RPMI7951 (cell line): ENCODE data around the gene GRIA4. TPM values are rescaled to one million over a fixed set of nuclear protein-coding genes. Genes with fewer than 3 reads are reported as not detected.
A peak's percentile ranks its signal among the peaks of the same experiment; 100 is the strongest.

ENCODE experiments used
- DNase-seq: peaks from one replicate; pipeline ENCODE4 v3.0.0-alpha.2; 2012; ENCODE audit warnings: low read depth
- total RNA-seq: library from RNA; depleted of rRNA; stranded (reverse); fragments of >200 nt; shearing (Covaris generic); gene quantifications from 2 replicates; pipeline ENCODE4 v1.2.3, GENCODE V29; 2014

Gene GRIA4
- total RNA-seq, 1 experiment from 2014 or later = not detected

DNA sequence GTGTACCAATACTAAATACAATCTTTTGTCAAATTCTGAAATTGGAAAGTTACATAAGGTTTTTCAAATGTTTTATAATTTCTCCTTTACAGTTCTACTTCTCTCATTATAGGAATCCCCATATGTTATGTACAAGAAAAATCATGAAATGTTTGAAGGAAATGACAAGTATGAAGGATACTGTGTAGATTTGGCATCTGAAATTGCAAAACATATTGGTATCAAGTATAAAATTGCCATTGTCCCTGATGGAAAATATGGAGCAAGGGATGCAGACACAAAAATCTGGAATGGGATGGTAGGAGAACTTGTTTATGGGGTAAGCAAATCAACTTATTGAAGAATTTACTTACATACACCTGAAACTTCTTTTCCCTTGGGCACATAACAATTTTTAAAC is 308.7 kb downstream of the GRIA4 start:
- DNase-seq = no peak

DNA sequence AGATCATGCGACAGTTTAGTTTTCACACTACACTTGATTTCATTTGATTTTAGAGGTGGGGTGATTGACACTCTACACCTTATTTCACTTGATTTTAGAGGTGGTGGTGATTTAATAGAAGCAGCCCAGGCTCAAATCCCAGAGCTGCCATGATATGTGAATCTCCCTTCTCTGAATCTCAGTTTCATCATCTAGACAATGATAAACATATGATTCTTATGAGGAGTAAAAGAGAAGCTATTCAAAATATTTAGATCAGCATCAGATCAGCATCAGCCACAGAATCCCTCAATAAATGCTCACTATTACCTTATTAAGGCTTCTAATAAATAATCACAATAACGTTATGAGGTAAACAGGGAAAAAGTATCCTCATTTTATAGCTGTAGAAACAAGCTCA is 313.4 kb downstream of the GRIA4 start:
- DNase-seq = no peak

DNA sequence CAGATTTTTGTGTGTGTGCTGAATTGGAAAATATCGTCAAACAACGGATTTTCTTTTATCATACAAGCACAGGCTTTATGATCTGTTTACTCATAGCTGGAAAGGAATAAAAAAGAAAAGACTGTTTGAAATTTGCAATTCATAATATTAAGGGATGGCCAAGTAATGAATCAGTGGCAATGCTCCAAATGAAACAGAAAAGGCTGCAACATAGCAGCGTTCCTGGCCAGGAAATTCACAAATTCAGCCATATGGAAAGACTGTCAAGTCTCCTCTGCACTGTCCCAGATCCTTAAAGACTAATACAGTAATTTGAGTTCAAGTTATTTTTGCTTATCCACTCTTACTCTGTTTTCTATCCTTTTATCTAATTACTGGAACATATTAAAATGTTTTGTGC is 313.9 kb downstream of the GRIA4 start:
- DNase-seq = peak; percentile 8

DNA sequence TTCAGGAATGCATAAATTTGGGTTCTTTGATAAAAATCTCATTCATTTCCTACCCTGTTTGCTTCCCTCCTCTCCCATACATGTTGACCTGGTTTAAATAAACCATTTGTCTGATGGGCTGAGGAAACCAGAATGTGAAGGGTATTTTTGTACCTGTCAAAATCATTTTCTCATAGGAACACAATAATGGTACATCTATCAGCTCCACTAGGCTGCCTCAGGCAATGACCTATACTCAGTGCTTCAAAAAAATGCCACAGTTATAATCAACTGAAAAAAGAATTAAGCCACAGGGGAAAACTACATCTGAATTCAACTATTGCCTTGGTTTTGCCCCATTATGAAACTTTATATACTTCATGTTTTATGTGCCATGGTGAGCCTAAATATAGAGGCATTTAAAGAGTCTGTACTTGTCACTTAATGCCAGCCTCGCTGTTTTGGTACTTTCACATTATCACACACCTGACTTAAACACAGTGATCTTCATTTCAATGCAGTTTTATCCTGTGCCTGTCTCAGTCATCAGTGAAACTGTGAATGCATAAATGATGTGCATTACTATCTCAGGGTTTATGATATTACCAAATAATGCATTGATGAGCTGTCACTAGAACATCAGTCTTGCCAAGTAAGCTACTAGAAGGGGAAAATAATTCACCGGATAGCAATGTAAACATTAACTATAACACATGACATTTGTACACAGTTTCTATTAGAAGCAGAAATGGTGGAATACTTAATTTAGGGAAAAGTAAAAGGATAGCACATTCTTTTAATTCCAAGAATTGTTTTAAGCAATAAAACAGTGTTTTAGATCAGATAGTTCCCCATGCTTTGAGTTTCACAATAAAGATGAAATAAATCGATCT is 319.4 kb downstream of the GRIA4 start:
- DNase-seq = no peak

DNA sequence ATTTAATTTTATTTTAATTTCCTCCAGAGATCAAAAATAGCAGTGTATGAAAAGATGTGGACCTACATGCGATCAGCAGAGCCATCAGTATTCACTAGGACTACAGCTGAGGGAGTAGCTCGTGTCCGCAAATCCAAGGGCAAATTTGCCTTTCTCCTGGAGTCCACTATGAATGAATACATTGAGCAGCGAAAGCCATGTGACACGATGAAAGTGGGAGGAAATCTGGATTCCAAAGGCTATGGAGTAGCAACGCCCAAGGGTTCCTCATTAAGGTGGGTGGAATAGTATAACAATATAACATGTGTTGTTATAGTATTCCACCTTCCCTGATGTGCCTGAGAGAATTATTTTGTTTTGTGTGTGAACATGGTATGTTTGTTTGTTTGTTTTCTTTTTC is 323.8 kb downstream of the GRIA4 start:
- no peak for DNase-seq

DNA sequence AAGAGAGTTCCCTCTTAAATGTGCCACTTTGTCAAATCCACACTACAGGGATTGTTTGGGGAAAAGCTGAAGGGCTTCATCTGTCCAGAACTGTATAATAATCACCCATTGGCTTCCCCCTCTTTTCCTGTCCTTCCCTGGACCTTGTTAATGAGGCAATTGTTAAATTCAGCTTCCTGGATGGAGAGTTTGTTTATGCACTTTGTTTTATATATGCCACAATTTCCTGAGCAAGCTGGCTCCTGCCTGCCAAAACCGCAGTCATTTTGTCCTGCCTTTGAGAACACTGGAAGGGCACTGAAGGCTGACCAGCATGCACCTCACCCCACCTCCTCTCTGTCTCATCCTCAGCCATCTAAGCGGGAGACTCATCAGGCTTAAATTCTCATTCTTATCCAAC is 325.9 kb downstream of the GRIA4 start:
- peak; percentile 53 for DNase-seq

DNA sequence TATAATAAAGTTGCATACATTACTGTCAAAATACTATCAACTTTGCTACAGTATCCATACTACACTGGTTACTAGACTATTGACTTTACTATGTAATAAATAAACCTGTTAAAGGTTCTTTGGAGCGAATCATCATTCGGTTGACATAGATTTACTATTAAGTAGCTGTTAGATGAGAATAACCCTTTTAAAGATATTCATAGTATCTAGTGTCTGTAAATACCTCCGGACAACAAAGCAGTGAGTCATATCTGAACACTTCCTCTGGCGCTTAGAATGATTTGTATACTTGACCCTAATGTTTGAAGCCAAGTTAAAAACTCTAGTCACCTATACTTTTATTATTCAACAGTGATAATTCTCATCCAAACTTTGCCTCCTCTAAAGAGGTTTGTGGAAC is 327.5 kb downstream of the GRIA4 start:
- DNase-seq = peak; percentile 9

DNA sequence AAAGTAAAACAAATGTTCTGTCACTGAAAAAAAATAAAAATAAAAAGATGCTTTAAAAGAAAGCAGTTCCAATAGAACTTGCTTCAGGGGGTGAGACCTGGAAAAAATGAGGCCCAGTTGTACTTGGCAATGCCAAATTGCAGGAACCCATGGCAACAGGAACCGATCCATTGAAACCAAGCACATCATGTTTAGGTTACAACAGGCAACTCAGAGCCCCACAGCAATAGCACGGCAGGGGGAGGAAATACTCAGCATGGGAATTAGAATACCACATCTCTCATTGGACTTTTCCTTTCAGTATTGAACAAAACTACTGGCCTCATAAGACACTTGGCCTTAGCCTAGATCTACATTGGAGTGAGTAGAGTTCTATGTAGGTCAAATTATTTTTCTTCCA is 327.9 kb downstream of the GRIA4 start:
- DNase-seq = peak; percentile 22

DNA sequence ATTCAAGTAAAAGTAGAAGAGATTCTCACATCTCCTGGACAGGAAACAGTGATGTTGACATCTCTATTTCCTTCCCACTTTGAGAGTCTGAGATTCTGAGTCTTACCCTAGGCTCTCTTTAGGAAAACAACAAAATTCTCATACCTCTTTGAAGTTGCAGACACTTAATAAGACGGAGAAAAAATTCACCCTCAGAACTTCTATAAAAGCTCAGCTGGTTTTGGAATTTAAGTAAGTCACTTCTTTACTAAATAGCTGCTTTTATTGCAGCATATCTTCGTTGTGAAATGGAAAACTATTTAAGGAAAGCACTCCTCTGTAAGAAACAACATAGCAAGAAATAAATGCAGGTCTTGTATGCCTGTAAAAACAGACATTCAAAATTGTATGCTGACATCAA is 333.0 kb downstream of the GRIA4 start:
- peak; percentile 3 for DNase-seq

DNA sequence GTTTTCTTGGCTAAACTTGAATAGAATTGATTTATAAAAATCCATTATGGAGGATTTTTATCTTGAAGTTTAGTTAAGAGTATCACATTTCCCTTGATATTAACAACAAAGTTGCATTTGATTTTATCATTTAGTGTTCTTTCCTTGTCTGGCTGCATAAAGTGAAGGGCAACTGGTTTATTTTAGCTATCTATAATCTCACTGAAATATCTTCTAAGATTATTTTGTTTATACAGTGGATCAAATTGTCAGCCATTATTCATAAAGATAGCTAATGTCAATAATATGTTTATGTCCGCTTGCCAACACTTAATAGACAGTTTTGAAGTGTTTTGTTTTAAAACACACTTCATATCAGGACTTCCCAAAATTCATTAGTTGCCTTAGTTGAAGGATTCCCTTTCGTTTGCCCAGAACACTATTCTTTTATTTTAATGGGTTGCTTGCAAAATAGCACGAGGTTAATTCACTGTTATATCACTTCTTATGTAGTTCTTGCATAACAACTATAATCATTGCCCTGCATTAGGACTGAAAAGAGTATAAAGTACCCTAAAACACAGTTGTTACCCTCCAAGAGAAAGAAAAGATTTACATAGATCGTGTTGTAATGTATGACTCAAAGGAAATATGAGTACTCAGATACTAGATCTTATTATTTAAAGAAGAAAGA is 339.2 kb downstream of the GRIA4 start:
- no peak for DNase-seq

DNA sequence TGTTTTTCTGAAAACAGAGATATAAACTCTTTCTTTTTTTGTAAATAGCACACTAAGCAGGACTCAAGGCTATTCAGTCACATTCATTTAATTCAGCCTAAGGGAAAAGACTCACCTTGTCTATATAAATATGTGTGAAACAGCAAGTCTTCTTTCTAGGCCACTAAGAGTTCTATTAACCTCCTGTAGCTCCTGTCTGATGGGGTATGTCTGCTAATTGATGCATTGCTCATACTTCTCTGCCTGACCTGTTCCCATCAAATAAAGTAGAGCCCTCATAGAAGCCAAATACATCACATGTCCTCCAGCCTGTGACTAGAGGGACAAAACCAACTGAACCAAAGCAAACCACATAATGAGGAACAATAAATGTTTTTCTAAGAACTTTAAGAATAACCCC is 344.0 kb downstream of the GRIA4 start:
- DNase-seq = no peak

DNA sequence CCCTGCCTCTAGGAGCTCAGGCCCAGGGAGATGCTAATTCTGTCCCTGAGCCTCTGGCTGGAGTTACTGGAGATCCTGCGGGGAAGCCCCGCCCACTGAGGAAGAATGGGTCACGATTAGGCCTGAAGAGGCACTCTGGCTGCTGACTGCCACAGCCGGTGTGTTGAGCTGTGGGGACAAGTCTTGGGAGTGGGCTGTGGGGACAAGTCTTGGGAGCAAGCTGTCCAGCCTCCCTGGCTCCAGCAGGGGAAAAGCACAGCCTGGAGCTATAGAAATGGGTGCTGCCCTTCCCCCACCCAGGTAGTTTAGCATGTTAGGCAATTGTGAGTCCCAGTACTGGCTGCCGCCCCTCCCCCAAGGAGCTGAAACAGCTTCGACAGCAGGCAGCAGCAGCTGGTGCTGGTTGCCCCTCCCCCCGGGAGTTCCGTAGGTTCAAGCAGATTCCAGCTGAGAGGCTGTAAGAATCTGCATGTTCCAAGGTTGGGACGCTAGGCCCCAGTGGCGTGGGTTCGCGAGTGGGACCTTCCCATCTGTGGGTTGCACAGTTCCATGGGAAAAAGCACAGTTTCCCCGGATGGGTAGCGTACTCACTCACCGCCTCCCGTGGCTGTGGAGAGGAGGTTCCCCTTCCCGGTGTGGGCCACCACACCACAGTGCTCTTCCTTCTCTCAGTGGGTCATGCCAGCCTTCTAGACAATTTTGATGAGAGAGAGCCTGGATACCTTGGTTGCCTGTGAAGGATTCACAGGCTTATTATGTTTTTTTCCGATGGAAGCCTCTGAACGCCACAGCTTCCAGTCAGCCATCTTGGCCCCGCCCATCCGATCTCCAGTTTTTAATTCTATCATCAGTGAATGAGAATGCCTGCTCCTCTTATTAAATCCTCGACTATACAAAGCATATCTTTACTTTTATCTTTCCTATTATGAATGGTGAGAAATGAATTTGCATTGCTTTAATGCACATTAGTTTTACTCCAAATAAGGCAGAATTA is 350.7 kb downstream of the GRIA4 start:
- no peak for DNase-seq

DNA sequence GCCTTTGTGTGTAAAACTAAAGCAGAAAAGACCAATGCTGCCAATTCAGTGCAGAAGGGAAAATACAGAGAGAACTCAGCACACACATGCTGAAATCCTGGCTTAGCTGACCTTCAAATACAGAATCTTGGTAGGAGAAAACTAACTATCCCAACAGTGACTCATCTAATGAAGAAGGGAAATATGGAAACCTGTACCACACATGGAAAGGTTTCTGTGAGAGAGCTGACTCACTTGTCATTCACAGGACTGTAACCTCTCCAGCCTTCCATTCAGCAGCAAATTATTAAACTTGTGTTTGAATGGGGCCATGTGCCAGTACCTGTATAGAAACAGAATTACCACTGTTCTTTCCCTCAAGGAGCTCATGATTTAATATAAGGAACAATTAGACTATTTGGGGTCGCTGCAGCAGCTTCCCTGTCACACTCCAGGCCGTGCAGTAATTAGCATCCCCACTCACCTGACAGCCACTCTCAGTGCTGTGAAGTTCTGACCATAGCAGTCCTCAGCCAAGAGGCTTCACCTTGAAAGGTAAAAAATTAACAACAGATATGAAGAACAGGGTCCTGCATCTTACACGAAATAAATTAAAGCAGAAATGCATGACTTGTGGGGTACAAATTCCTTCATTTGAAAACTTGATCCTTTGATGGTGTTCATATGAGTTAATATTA is 358.3 kb downstream of the GRIA4 start:
- peak; percentile 2 for DNase-seq

DNA sequence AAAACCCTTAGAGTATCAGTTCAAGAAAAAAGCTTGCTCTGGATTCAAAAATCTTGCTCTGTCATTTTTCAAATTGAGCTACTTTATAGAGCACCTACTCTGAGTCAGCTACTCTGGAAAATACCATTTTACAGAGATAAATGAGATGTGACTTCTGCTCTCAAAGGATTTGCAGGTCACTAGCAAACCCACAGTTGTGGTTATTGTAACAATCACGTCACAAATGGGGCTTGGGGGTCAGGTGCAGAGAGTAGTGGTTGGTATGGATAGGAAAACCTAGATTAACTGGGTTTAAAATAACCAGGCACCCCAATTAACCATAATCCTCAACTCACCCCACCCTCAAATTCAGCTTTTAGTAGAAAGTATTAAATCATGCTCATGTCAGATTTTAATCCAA is 359.9 kb downstream of the GRIA4 start:
- DNase-seq = no peak

DNA sequence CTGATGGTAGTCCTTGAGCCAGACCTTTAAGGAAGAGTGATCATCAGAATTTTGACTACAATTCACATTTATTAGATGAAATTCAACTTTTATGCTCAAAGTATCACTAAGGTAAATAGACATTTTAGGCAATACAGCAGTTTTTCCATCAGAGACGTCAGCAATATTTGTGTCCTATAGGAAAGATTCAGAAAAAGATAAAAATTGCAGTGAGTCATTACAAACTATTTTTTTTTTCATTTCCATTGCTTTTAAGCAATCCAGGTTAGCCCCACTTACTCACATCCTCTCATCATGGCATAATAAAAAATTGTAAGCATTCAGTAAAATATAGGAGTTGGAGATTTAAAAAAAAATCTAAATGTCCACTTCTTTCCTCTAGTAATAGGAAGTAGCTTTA is 365.3 kb downstream of the GRIA4 start:
- DNase-seq = no peak

DNA sequence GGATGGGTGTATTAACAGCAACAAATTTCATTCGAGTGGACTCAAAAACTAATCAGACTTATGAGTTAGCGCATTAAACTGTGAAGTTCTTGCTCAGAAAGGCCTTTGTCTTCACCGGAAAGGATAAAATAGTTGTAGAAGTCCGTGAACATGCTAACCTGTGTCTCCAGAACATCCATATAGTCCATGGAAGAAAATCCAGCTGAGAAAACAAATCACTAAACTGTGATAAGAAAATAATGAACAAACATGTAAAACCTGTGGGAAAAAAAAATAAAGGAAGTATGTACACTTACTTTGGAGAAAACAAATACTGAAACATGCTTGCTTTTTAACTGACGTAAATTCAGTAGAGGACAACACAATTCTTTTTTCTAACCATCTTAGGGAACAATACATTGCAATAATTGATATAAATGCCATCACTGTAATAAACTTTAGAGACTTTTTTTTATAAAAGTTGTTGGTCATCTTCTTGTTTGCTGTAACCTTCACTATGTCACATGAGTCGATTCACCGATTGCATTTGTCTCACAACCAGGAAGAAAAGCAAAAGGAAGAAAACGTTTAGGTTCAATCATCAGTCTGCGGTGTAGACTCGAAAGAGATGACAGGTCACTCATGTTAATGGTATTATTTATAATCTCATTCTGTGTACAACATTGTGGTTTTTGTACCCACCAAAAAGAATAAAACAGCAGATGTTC is 370.3 kb downstream of the GRIA4 start:
- DNase-seq = no peak

DNA sequence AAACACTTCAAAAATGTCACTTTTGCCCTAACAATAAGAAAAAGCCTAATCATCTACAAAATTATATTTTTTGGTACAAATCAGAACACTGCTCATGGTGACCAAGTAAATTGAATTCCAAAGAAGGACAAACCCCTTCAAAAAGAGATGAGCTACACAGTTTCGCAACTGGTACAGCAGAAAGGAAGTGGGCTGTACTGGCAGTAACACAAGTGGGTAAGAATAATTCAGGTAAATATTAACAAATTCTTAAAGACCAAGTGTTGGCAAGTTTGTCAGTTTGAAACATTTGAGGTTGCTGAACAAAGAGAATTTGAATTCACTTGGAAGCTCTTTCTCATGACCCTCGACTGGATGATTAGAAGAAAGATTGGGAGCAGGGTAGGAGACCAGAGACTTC is 376.7 kb downstream of the GRIA4 start:
- DNase-seq = no peak

DNA sequence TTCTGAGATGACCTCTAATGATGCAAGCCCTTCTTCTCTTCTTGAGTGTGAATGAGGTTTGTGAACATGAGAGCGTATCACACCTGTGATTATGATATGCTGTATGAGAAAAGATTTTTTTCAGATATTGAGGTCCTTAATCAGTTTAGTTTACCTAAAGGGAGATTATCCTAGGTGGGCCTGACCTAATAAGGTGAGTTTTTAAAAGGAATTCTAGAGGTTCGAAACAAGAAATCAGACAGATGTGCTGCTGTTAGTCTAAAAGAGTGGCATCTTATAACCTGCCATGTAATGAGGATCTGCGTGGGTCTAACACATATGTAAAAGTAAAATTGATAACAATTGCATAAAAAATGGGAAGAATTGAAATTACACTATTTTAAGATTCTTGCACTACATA is 378.3 kb downstream of the GRIA4 start:
- DNase-seq = no peak

DNA sequence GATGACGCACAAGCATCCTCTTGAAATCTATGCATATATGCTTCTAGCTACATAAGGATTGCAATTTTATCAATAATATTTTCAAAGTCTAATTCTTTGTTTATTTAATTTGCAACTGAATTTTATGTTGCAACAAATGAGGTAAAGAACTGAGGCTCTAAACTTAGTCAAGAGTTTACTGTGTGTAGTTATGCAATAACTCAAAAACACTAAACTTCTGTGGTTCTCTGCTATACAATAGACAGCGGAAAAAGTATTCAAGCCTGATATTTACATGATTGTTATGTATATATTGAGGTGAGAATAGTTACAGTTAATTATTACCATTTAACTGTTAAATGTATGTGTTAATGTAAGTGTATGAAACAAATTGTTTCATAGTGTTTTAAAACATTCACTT is 379.3 kb downstream of the GRIA4 start:
- DNase-seq = no peak

DNA sequence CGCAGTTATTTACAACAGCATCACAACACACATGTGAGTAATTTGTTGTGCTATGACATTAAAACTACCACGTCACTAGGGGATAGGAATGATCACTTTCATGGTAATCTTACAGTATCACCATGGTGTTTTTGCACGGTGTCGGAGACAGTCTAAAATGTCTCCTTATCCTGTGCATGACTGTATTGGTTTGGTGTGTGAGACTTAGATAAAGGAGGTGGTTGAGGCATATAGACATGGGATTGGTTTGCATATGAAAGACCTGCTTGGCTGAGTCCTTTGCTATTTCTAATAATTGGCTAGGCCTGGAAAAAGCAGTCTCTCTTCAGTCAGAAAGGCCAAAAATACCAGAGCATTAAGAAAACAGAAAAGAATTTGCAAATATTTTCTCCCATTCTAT is 382.0 kb downstream of the GRIA4 start:
- no peak for DNase-seq
